ENCODE results near the gene ZNF628.

DNA sequence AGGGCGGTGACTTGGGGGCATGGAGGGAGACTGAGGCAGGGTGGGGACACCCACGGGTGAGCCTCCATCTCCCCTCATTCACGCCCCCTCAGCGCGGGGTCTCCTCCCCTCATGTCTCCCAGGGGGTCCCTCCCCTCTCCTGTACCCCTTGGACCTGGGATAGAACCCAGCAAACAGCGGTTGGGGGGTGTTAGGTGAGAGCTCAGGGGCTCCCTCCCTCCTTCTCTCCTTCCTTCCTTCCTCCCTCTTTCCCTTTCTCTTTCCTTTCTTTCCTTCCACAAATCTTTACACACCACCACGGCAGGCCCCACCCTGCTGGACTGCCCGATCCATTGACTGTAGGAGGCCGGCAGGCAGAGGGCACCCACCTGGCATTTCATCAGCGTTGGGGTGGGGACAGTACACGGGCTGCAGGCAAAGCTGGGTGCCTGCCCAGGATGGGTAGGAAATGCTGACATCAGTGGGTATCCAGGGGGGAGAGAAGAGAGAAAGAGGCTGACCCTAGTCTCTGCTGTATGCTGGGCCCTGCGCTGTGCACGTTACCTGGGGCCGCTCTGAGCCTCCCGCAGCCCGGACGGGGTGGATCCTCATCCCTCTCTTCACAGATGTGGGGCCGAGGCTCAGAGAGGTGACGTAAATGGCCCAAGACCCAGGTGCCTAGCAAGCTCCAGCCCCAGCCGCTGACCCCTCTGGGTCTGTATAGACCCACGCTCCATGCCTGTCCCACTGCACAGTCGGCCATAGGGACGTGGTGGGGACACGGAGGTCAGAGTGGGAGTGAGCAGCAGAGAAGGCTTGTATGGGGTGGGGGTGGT lies 15.3 kb downstream of the ZNF628 start:
- TF ChIP-seq NFE2L2 (IDR thresholded peaks at IDR 0.05; ENCODE audit: low read depth, low read length), result no peak
- no peak for TF ChIP-seq SMC3 (IDR thresholded peaks at IDR 0.05; ENCODE audit: low read depth, low read length)
- no peak for TF ChIP-seq MAZ (IDR thresholded peaks at IDR 0.05; ENCODE audit: borderline replicate concordance, low read depth, low read length)
- TF ChIP-seq RAD21 (IDR thresholded peaks at IDR 0.05; ENCODE audit: low read length), result no peak
- TF ChIP-seq POLR2A (IDR thresholded peaks at IDR 0.05; ENCODE audit: low read depth, low read length), result no peak
- TF ChIP-seq, protein P1, sequence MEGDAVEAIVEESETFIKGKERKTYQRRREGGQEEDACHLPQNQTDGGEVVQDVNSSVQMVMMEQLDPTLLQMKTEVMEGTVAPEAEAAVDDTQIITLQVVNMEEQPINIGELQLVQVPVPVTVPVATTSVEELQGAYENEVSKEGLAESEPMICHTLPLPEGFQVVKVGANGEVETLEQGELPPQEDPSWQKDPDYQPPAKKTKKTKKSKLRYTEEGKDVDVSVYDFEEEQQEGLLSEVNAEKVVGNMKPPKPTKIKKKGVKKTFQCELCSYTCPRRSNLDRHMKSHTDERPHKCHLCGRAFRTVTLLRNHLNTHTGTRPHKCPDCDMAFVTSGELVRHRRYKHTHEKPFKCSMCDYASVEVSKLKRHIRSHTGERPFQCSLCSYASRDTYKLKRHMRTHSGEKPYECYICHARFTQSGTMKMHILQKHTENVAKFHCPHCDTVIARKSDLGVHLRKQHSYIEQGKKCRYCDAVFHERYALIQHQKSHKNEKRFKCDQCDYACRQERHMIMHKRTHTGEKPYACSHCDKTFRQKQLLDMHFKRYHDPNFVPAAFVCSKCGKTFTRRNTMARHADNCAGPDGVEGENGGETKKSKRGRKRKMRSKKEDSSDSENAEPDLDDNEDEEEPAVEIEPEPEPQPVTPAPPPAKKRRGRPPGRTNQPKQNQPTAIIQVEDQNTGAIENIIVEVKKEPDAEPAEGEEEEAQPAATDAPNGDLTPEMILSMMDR (conservative IDR thresholded peaks at IDR 0.05; ENCODE audit: low read depth, low read length), result no peak
- TF ChIP-seq RFX5 (IDR thresholded peaks at IDR 0.05; ENCODE audit: low read depth, low read length), result no peak
- TF ChIP-seq CHD1 (IDR thresholded peaks at IDR 0.05; ENCODE audit: low read depth, low read length), result no peak
- TF ChIP-seq RCOR1 (IDR thresholded peaks at IDR 0.05; ENCODE audit: insufficient replicate concordance, low read length), result no peak
- TF ChIP-seq MAFK (IDR thresholded peaks at IDR 0.05; ENCODE audit: low read depth, low read length), result no peak
